AG09309 (cell line): ENCODE data around the gene PELI3.
"Not testable (repeated sequence)": the region's sequence is repeated elsewhere in the genome, so short reads cannot be mapped to it uniquely, and the experiment has no call there.

ENCODE experiments used
- DNase-seq: peaks from one replicate; pipeline ENCODE4 v3.0.0-alpha.2; 2010; ENCODE audit warnings: low read depth
- H3K4me3 ChIP-seq: 2 replicates; pipeline ENCODE4 v1.5.1; 2011; ENCODE audit warnings: mild to moderate bottlenecking, low read depth, low read length, moderate library complexity; ENCODE audit not compliant: control insufficient read depth
- CTCF ChIP-seq: IDR thresholded peaks from 2 replicates; pipeline ENCODE4 v1.5.1; 2011; ENCODE audit warnings: mild to moderate bottlenecking, low read depth, low read length, inconsistent platforms; ENCODE audit not compliant: insufficient read depth, control insufficient read depth; ENCODE audit errors: missing control alignments

The PELI3 gene

GRCh38 chr11:66421492-66422205, 45.1 kb upstream of the PELI3 start:
- H3K4me3 ChIP-seq, result no peak overlapping the region
- peak; percentile 67 for DNase-seq
- no peak for TF ChIP-seq CTCF

- no peak for DNase-seq
- H3K4me3 ChIP-seq, result no peak overlapping the region
- TF ChIP-seq CTCF, result no peak
Observed at GRCh38 chr11:66426314-66426713, 40.4 kb upstream of the PELI3 start.

GRCh38 chr11:66428933-66429332, 37.8 kb upstream of the PELI3 start:
- no peak for DNase-seq
- no peak for TF ChIP-seq CTCF
- H3K4me3 ChIP-seq, result no peak overlapping the region

- peak; percentile 88 for TF ChIP-seq CTCF
- no peak for DNase-seq
- H3K4me3 ChIP-seq, result no peak overlapping the region
Observed at GRCh38 chr11:66429983-66430602, 36.6 kb upstream of the PELI3 start.

- not testable (repeated sequence) for DNase-seq, H3K4me3 ChIP-seq
Observed at GRCh38 chr11:66431287-66431686, 35.4 kb upstream of the PELI3 start.

GRCh38 chr11:66431871-66432329, 34.8 kb upstream of the PELI3 start:
- not testable (repeated sequence) for H3K4me3 ChIP-seq, DNase-seq

- H3K4me3 ChIP-seq, result no peak overlapping the region
- DNase-seq, result no peak
- no peak for TF ChIP-seq CTCF
Observed at GRCh38 chr11:66432597-66432996, 34.1 kb upstream of the PELI3 start.

GRCh38 chr11:66437979-66438503, 28.7 kb upstream of the PELI3 start:
- H3K4me3 ChIP-seq, result peak overlapping the region; percentile 87
- TF ChIP-seq CTCF, result no peak
- DNase-seq, result no peak
